D721Med (cell line): ENCODE measurements around the gene GPR161.
"Not testable (repeated sequence)": the region's sequence is repeated elsewhere in the genome, so short reads cannot be mapped to it uniquely, and the experiment has no call there.

Source experiments
- DNase-seq: peaks from one replicate; pipeline ENCODE4 v3.0.0; 2011; ENCODE audit warnings: low spot score; ENCODE audit not compliant: insufficient read length
- FAIRE-seq: peaks from 2 replicates; lab custom pipeline; 2011; peaks lifted over from hg19 to GRCh38; lab: Jason Lieb, UNC
- CTCF ChIP-seq: IDR thresholded peaks from 2 replicates; pipeline ENCODE4 v1.5.1; 2012; ENCODE audit warnings: mild to moderate bottlenecking, control low read depth; ENCODE audit not compliant: insufficient read depth; ENCODE audit errors: missing control alignments

GPR161 gene, protein sequence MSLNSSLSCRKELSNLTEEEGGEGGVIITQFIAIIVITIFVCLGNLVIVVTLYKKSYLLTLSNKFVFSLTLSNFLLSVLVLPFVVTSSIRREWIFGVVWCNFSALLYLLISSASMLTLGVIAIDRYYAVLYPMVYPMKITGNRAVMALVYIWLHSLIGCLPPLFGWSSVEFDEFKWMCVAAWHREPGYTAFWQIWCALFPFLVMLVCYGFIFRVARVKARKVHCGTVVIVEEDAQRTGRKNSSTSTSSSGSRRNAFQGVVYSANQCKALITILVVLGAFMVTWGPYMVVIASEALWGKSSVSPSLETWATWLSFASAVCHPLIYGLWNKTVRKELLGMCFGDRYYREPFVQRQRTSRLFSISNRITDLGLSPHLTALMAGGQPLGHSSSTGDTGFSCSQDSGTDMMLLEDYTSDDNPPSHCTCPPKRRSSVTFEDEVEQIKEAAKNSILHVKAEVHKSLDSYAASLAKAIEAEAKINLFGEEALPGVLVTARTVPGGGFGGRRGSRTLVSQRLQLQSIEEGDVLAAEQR

GRCh38 chr1:168136709-168137514 lies at the start of gene GPR161:
Gene GPR161 (minus strand): TSS chr1:168136930. CDS start chr1:168104850, 32,080 bp downstream.
- TF ChIP-seq CTCF: no peak
- FAIRE-seq (no peak), DNase-seq (no peak)

- not testable (repeated sequence) for DNase-seq, FAIRE-seq
Observed at GRCh38 chr1:168181063-168181720, 44.5 kb upstream of the GPR161 start.

DNA sequence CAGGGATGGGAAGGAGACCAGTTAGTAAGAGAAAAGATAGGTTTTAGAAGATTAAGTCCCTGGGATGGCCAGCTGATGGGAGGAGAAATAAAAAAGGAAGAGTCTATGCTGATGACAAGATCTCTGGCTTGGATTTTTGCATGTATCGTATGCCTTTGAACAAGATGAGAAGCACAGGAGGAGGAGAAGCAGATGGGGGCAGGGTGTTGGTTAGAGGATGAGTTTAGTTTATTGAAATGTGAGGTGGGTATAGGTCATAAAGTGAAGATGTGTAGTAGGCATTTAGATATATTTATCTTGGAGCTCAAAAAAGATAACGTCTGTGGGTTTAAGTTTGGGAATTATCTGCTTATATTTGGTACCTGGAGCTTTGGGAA lies 43.4 kb upstream of the GPR161 start:
- DNase-seq (no peak), FAIRE-seq (no peak)

DNA sequence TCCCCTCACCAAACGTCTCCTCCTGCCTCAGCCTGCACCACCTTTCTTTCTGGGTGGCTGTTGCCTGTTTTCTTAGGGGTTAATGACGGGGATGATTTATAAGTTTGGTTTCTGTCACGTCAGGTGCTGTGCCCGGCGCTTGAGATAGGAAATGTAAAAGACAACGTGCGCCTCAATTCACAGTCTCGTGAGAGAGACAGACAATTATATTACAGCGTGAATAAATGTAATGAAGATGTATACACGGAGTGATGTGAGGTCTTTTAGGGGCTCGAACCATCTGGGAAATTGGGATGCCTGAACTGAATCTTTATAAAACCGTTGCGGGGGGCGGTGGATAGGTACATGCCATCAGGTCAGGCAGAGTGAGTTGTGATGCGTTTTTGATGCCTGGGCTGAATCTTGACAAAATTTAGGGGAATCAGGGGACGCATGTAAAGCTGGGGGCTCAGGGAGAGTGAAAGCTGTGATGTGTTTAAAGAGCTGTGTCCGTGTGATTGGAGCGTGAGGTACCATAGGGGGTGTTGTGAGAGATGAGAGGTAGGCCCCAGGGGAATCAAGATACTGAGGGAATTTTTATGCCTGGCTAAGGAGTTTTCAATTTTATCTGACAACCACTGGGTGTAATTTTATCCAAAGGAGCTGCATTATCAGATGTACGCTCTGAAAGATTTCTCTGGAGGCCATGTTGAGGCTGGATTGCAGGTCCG lies 42.9 kb upstream of the GPR161 start:
- DNase-seq (no peak), FAIRE-seq (no peak)

More for the DNA sequence above, 43.4 kb upstream of the GPR161 start:
- TF ChIP-seq CTCF: no peak

DNA sequence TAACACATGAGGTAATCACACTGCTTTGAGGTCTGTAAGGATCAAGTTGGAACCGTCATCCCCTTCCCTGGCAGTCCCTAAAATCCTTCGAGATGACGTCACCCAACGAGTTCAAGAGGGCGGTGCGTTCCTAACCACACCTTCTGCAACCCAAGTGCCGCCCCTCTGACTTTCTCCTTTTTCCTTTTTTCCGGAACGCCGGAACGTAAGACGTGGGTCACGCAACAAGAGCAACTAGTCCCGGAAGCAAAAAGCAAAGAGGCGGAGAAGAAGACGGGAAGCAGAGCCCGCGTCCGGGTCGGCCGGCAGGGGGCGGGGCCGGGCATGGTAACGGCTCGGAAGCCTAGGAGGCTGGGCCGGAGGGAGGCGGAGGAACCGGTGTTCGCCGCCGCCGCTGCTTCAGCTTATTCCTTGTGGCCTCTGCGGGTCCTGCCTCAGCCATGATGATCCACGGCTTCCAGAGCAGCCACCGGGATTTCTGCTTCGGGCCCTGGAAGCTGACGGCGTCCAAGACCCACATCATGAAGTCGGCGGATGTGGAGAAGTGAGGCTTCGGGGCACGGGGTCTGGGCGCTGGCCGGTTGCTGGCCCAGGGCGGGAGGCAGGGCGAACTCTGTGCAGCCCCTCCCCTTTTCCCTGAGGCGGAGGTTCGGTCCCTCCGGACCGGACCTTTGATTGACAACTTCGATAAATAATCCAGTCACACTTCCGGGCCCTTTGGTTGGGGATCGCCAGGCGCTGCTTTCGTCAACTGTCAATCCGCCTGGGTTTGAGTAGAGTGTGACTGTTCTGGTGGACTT lies 42.1 kb upstream of the GPR161 start, which contains the start of gene TIPRL:
Gene TIPRL (plus strand): TSS at position 325 of the 800 bp plus-strand sequence. CDS start 116 bp downstream, at position 441.
- TF ChIP-seq CTCF: peak; percentile 55
- peak; percentile 92 for FAIRE-seq

More for the DNA sequence above, 42.9 kb upstream of the GPR161 start:
- TF ChIP-seq CTCF: no peak

DNA sequence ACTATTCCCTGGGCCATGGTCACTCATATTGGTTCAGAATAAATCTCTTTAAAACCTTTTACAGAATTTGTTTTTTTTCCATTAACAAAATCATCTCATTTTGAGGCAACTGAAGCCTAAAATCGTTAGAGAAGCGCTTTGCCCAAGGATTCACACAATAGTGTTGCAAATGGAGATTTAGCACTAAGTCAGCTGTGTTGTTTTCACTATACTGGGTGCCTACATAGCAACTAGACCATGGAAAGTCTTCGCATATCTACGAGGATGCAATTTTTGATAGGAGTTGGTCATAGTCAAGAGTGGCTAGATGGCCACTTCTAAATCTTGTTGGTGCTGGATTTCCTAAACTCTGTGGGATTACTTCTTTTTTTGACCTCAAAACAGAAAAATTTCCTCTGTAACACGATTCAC lies 41.5 kb upstream of the GPR161 start:
- no peak for DNase-seq
- TF ChIP-seq CTCF: no peak
- FAIRE-seq: peak; percentile 21

More for the DNA sequence above, 42.1 kb upstream of the GPR161 start, which contains the start of gene TIPRL:
- DNase-seq: peak; percentile 59
